ENCODE measurements around the gene ENPP6.
"Not testable (repeated sequence)": the region's sequence is repeated elsewhere in the genome, so short reads cannot be mapped to it uniquely, and the experiment has no call there.

The ENPP6 gene

GRCh38 chr4:184235526-184235925 lies 17.9 kb upstream of the ENPP6 start:
- DNase-seq (ENCODE audit: low read depth in 3 of 3), result no peak

GRCh38 chr4:184234155-184234554 lies 16.5 kb upstream of the ENPP6 start:
- no peak for DNase-seq (ENCODE audit: low read depth in 3 of 3)

GRCh38 chr4:184232975-184233374 lies 15.3 kb upstream of the ENPP6 start:
- DNase-seq (ENCODE audit: low read depth in 3 of 3), result no peak

- no peak for DNase-seq (ENCODE audit: low read depth in 3 of 3)
Observed at GRCh38 chr4:184232202-184232601, 14.5 kb upstream of the ENPP6 start.

- DNase-seq (ENCODE audit: low read depth in 3 of 3), result no peak
Observed at GRCh38 chr4:184231573-184231972, 13.9 kb upstream of the ENPP6 start.

- no peak for DNase-seq (ENCODE audit: low read depth in 3 of 3)
Observed at GRCh38 chr4:184228056-184228705, 10.5 kb upstream of the ENPP6 start.

GRCh38 chr4:184216515-184216914 lies 1.2 kb downstream of the ENPP6 start:
- DNase-seq (ENCODE audit: low read depth in 3 of 3), result no peak

GRCh38 chr4:184215709-184216328 lies 1.9 kb downstream of the ENPP6 start:
- no peak for DNase-seq (ENCODE audit: low read depth in 3 of 3)

- DNase-seq (ENCODE audit: low read depth in 3 of 3), result no peak
Observed at GRCh38 chr4:184214931-184215330, 2.7 kb downstream of the ENPP6 start.

GRCh38 chr4:184207734-184208607 lies 9.7 kb downstream of the ENPP6 start:
- not testable (repeated sequence) for DNase-seq (ENCODE audit: low read depth in 3 of 3)

GRCh38 chr4:184205243-184205642 lies 12.4 kb downstream of the ENPP6 start:
- DNase-seq (ENCODE audit: low read depth in 3 of 3), result no peak

- no peak for DNase-seq (ENCODE audit: low read depth in 3 of 3)
Observed at GRCh38 chr4:184203300-184203699, 14.4 kb downstream of the ENPP6 start.

GRCh38 chr4:184201179-184201578 lies 16.5 kb downstream of the ENPP6 start:
- DNase-seq (ENCODE audit: low read depth in 3 of 3), result no peak

- DNase-seq (ENCODE audit: low read depth in 3 of 3), result no peak
Observed at GRCh38 chr4:184200296-184200695, 17.4 kb downstream of the ENPP6 start.

- DNase-seq (ENCODE audit: low read depth in 3 of 3), result no peak
Observed at GRCh38 chr4:184199780-184200179, 17.9 kb downstream of the ENPP6 start.

GRCh38 chr4:184198190-184198589 lies 19.5 kb downstream of the ENPP6 start:
- DNase-seq (ENCODE audit: low read depth in 3 of 3), result no peak

- no peak for DNase-seq (ENCODE audit: low read depth in 3 of 3)
Observed at GRCh38 chr4:184197536-184198082, 20.1 kb downstream of the ENPP6 start.

GRCh38 chr4:184196730-184197385 lies 20.8 kb downstream of the ENPP6 start:
- no peak for DNase-seq (ENCODE audit: low read depth in 3 of 3)

GRCh38 chr4:184193556-184194525 lies 23.8 kb downstream of the ENPP6 start:
- no peak for DNase-seq (ENCODE audit: low read depth in 3 of 3)

- DNase-seq (ENCODE audit: low read depth in 3 of 3), result no peak
Observed at GRCh38 chr4:184192933-184193332, 24.7 kb downstream of the ENPP6 start.

- DNase-seq (ENCODE audit: low read depth in 3 of 3), result no peak
Observed at GRCh38 chr4:184191267-184191666, 26.4 kb downstream of the ENPP6 start.
